Tibial nerve (tissue), 4 donors: Measurements from ENCODE around the gene DNM3.

Experiments
- CTCF ChIP-seq, 5 experiments: fragments of 200-600 bp in 3 of 5; fragments of 450-650 bp in 2 of 5; sonication (generic) in 3 of 5; IDR thresholded peaks; one replicate each; pipeline ENCODE4 v1.5.1; 2016 to 2019; ENCODE audit warnings: antibody characterized with exemption in 5 of 5, mild to moderate bottlenecking in 3 of 5, moderate library complexity in 2 of 5
- EP300 ChIP-seq, 2 donors: sonication (generic); formaldehyde crosslinking; IDR thresholded peaks; one replicate each; pipeline ENCODE4 v1.6.1; 2017; ENCODE audit warnings: antibody characterized with exemption in 2 of 2, mild to moderate bottlenecking in 1 of 2
- POLR2A ChIP-seq, 2 donors: fragments of 450-650 bp; IDR thresholded peaks; one replicate each; pipeline ENCODE4 v1.6.1; 2017; ENCODE audit warnings: antibody characterized with exemption in 2 of 2, mild to moderate bottlenecking in 2 of 2, moderate library complexity in 2 of 2

GRCh38 chr1:172375211-172375631 lies 533.9 kb downstream of the DNM3 start:
- TF ChIP-seq CTCF (IDR thresholded peaks at IDR 0.05) (no peak), EP300 (IDR thresholded peaks at IDR 0.05) (no peak), POLR2A (IDR thresholded peaks at IDR 0.05) (no peak)
